HepG2 (cell line): Measurements from ENCODE around the gene GOT1. TPM values are rescaled to one million over a fixed set of nuclear protein-coding genes. Genes with fewer than 3 reads are reported as not detected.

Experiments
- ARID2 ChIP-seq: sonication (generic); formaldehyde crosslinking; IDR thresholded peaks from 2 replicates; pipeline ENCODE4 v1.8.1; 2022; ENCODE audit warnings: mild to moderate bottlenecking, missing genetic modification reagents, borderline replicate concordance
- ATF5 ChIP-seq: sonication (generic); formaldehyde crosslinking; IDR thresholded peaks from 2 replicates; pipeline ENCODE4 v1.4.0; 2020; ENCODE audit warnings: mild to moderate bottlenecking, low read depth, missing genetic modification reagents
- BCLAF1 ChIP-seq: fragments of 450-650 bp; IDR thresholded peaks from 2 replicates; pipeline ENCODE4 v1.6.1; 2017; ENCODE audit warnings: mild to moderate bottlenecking
- CBX1 ChIP-seq: IDR thresholded peaks from one replicate; pipeline ENCODE4 v1.6.1; 2016; ENCODE audit warnings: antibody characterized with exemption, low read depth
- ETV6 ChIP-seq: sonication (generic); formaldehyde crosslinking; conservative IDR thresholded peaks from 2 replicates; pipeline ENCODE4 v1.4.0; 2020; ENCODE audit warnings: missing genetic modification reagents
- FOXO1 ChIP-seq: sonication (generic); formaldehyde crosslinking; IDR thresholded peaks from 2 replicates; pipeline ENCODE4 v1.4.0; 2020; ENCODE audit warnings: missing genetic modification reagents
- FUBP1 ChIP-seq: sonication (generic); formaldehyde crosslinking; IDR thresholded peaks from 2 replicates; pipeline ENCODE4 v1.5.1; 2020; ENCODE audit warnings: missing genetic modification reagents, mild to moderate bottlenecking, borderline replicate concordance
- HNRNPLL ChIP-seq: fragments of 200-400 bp; formaldehyde crosslinking; IDR thresholded peaks from 2 replicates; pipeline ENCODE4 v1.6.1; 2017; ENCODE audit warnings: mild to moderate bottlenecking, low read depth, low read length; ENCODE audit not compliant: poor library complexity, severe bottlenecking
- MXD1 ChIP-seq: sonication (generic); formaldehyde crosslinking; IDR thresholded peaks from 2 replicates; pipeline ENCODE4 v1.4.0; 2020; ENCODE audit warnings: mild to moderate bottlenecking, missing genetic modification reagents
- MXI1 ChIP-seq: IDR thresholded peaks from 3 replicates; pipeline ENCODE4 v1.6.1; 2012; ENCODE audit warnings: low read depth, low read length, inconsistent platforms, borderline replicate concordance
- MZF1 ChIP-seq: sonication (generic); formaldehyde crosslinking; IDR thresholded peaks from 2 replicates; pipeline ENCODE4 v1.8.1; 2023; ENCODE audit warnings: mild to moderate bottlenecking, missing genetic modification reagents, borderline replicate concordance
- NCOA1 ChIP-seq: sonication (generic); formaldehyde crosslinking; IDR thresholded peaks from 2 replicates; pipeline ENCODE4 v1.9.0; 2021; ENCODE audit warnings: missing genetic modification reagents
- NFE2L1 ChIP-seq: sonication (generic); formaldehyde crosslinking; IDR thresholded peaks from 2 replicates; pipeline ENCODE4 v1.4.0; 2020; ENCODE audit warnings: missing genetic modification reagents, mild to moderate bottlenecking, borderline replicate concordance
- PATZ1 ChIP-seq: sonication (generic); formaldehyde crosslinking; IDR thresholded peaks from 2 replicates; pipeline ENCODE4 v1.4.0; 2020; ENCODE audit warnings: missing genetic modification reagents
- SIN3A ChIP-seq: IDR thresholded peaks from 2 replicates; pipeline ENCODE4 v1.6.1; 2011; ENCODE audit warnings: low read depth, mild to moderate bottlenecking, control low read depth, low read length, borderline replicate concordance
- TEAD3 ChIP-seq: optimal IDR thresholded peaks from 2 replicates; pipeline ENCODE3; 2016; ENCODE audit warnings: borderline replicate concordance
- ZMYM2 ChIP-seq: sonication (generic); formaldehyde crosslinking; IDR thresholded peaks from 2 replicates; pipeline ENCODE4 v1.8.0; 2022; ENCODE audit warnings: mild to moderate bottlenecking, missing genetic modification reagents
- ZNF431 ChIP-seq: sonication (generic); formaldehyde crosslinking; IDR thresholded peaks from 2 replicates; pipeline ENCODE4 v1.9.0; 2022; ENCODE audit warnings: missing genetic modification reagents, low read depth, mild to moderate bottlenecking, borderline replicate concordance
- ZNF562 ChIP-seq: sonication (generic); formaldehyde crosslinking; IDR thresholded peaks from 2 replicates; pipeline ENCODE4 v1.8.0; 2022; ENCODE audit warnings: missing genetic modification reagents, borderline replicate concordance
- ZNF670 ChIP-seq: sonication (generic); formaldehyde crosslinking; IDR thresholded peaks from 2 replicates; pipeline ENCODE4 v1.8.0; 2022; ENCODE audit warnings: mild to moderate bottlenecking, missing genetic modification reagents, borderline replicate concordance
- ZNF747 ChIP-seq: sonication (generic); formaldehyde crosslinking; IDR thresholded peaks from 2 replicates; pipeline ENCODE4 v1.8.1; 2023; ENCODE audit warnings: missing genetic modification reagents, mild to moderate bottlenecking, borderline replicate concordance
- ZNF761 ChIP-seq: sonication (generic); formaldehyde crosslinking; conservative IDR thresholded peaks from 2 replicates; pipeline ENCODE4 v1.4.0; 2020; ENCODE audit warnings: mild to moderate bottlenecking, missing genetic modification reagents
- polyA plus RNA-seq, 8 experiments: library from polyadenylated mRNA; depleted of rRNA in 3 of 8; stranded (reverse) in 7 of 8; unstranded in 1 of 8; fragments of >200 nt; fragmentation: Illumina TruSeq in 4 of 8; extraction: Trizol in 4 of 8; gene quantifications; 2 replicates each; pipeline versions ENCODE4 v1.2.1 to v1.2.3, GENCODE V29; 2011 to 2016; ENCODE audit warnings: low read depth in 4 of 8, missing spikeins in 1 of 8, mixed read lengths in 1 of 8; ENCODE audit not compliant: insufficient read depth in 1 of 8
- total RNA-seq, 5 experiments: library from RNA; depleted of rRNA; stranded (reverse); fragments of >200 nt; fragmentation: Illumina TruSeq; extraction: Trizol; gene quantifications; 2 replicates each; pipeline ENCODE4 v1.2.3, GENCODE V29; 2016; ENCODE audit warnings: low read depth in 1 of 5

GOT1 gene
- total and polyA plus RNA-seq, 2 of the 13 experiments (the other 11 are each of a cell fraction or from before 2014, with no cell fraction given): 81.2 to 102 TPM

- no peak for TF ChIP-seq ZNF431 (CRISPR knock-in tag)
- no peak for TF ChIP-seq ZNF747 (CRISPR knock-in tag)
- no peak for TF ChIP-seq MXD1 (CRISPR knock-in tag)
- peak; percentile 80 for TF ChIP-seq FOXO1 (CRISPR knock-in tag)
- TF ChIP-seq ETV6 (CRISPR knock-in tag): no peak
- TF ChIP-seq CBX1: no peak
- TF ChIP-seq BCLAF1: no peak
- TF ChIP-seq ARID2 (CRISPR knock-in tag): no peak
- peak; percentile 52; the same call in 1 of the 2 replicates for TF ChIP-seq ZNF670 (CRISPR knock-in tag)
- TF ChIP-seq ZMYM2: no peak
- peak; percentile 69; the same call in 1 of the 3 replicates for TF ChIP-seq MXI1
- no peak for TF ChIP-seq ATF5 (CRISPR knock-in tag)
- TF ChIP-seq NFE2L1 (CRISPR knock-in tag): no peak
- TF ChIP-seq HNRNPLL: no peak
- TF ChIP-seq PATZ1 (CRISPR knock-in tag): peak; percentile 62; the same call in 1 of the 2 replicates
- TF ChIP-seq ZNF761: no peak
- TF ChIP-seq MZF1 (CRISPR knock-in tag): no peak
- TF ChIP-seq FUBP1 (CRISPR knock-in tag): no peak
- peak; percentile 83 for TF ChIP-seq TEAD3 (CRISPR knock-in tag)
- TF ChIP-seq SIN3A: 0 out of 2 replicates have a peak, but pooled peaks have one; percentile 75
- TF ChIP-seq NCOA1: 0 out of 2 replicates have a peak, but pooled peaks have one; percentile 21
- TF ChIP-seq ZNF562 (CRISPR knock-in tag): no peak
Observed at GRCh38 chr10:99395750-99396445, 34.5 kb downstream of the GOT1 start (continued).
